Hair follicular keratinocyte (primary cell): ENCODE measurements around the gene OXCT1. TPM values are rescaled to one million over a fixed set of nuclear protein-coding genes. Genes with fewer than 3 reads are reported as not detected.

Source experiments
- total RNA-seq: library from RNA; depleted of rRNA; stranded (reverse); fragments of >200 nt; gene quantifications from 2 replicates; pipeline ENCODE4 v1.2.3, GENCODE V29; 2015

OXCT1 gene
- total RNA-seq = 24.8 and 34.2 TPM in 2 replicates

DNA sequence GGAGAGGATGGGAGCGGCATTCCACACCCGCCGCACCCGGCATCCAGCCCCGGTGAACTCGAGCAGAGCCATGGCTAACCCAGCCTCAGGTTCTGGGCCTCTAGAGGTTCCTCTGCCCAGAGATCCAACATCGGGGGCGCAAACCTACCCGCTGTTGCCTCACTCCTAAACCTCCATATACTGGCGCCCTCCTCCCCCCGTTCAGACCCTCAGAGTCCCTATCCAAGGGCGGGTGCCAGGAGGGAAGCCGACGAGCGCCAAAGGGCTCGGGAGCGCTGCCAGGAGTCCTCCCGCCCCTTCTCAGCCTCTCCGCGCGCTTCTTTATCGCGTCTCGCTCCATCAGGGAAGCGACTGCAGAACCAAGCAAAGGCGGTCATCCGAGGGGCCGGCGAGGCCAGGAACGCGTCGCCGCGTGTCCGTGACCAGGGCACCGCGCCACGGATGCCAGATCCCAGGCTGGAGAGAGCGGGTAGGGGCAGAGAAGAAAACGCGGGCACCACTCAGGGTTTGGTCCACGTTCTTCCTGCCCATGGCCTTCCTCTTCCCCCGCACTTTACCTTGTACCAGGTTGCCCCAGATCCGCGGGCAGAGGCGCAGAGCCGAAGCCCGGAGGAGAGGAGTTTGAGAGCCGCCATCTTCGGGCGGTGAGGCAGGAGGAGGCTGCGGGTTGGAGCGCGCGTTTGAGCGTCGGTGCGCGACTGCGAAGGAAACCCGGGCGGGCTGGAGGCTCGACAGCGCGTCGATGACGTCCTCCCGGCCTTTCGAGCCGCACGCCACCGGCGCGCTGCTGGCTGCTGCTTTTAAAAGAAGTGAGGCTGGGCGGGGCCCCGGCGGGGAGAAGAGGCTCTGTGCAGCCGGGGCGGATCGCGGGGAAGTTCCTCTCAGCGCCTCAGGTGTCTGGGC is at the start of gene OXCT1:
TSS of gene OXCT1 (minus strand) at position 702 of the 903 bp plus-strand sequence. CDS start at position 635, 67 bp downstream.

DNA sequence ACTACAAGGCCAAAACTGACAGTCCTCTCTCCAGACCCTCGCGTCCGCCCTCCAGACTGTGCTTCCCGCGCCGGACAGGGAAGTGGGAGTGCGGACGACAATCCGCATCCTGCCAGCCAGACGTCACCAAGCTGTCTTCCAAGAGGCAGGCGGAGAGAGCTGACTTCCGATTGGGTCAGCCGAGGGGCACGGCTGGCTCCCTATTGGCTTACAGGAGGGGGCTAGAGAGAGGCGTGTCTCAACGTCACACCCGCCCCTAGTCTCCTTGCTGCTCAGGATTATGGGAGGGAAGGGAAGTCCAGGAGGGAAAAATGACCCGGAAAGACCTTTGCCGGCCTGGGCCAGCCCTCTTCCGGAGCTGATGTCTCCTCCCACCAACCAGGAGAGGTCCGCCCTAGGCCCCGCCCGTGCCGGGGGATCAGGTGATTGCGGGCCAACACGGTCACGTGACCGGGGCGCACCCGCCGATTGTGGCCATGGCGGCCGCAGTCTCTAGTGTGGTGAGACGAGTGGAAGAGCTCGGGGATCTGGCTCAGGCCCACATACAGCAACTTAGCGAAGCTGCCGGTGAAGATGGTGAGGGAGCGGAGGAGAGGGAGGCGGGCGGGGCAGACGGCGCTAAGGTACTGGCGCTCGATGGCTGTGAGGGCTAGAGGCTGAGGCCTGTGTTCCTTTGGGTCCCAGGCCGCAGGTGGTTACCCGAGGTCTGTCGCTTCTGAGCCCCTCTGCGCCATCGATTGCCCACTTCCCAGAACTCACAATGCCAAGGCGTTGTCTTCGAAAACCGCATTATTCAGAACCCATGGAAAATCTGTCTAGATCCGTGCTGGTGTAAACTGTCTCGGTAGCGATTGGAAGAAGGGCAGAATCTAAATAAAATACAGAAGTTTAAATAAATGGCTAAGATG is 33.9 kb upstream of the OXCT1 start, which contains the start of gene RIMOC1:
TSS of gene RIMOC1 (plus strand) at position 453 of the 908 bp plus-strand sequence. CDS start at position 477, 24 bp downstream.

Other genes starting within 250 kb of the OXCT1 start
- gene RIMOC1, start 33.9 kb upstream of the OXCT1 start, total RNA-seq = 8.9 and 12.9 TPM in 2 replicates
- gene FBXO4, start 54.9 kb upstream of the OXCT1 start, total RNA-seq = 12.3 and 12.7 TPM in 2 replicates